PFSK-1 (cell line): Measurements from ENCODE around the gene LMO4.

Experiments
- FOXP2 ChIP-seq: optimal IDR thresholded peaks from 2 replicates; pipeline ENCODE3; 2011; ENCODE audit warnings: borderline replicate concordance, control low read depth, inconsistent platforms; ENCODE audit not compliant: insufficient read depth; ENCODE audit errors: extremely low read length, extremely low read depth
- POLR2AphosphoS5 ChIP-seq: IDR thresholded peaks from 2 replicates; pipeline ENCODE4 v1.6.1; 2012; ENCODE audit warnings: low read depth, mild to moderate bottlenecking, control low read depth, low read length, moderate library complexity
- REST ChIP-seq, 2 experiments: IDR thresholded peaks; 2 replicates each; pipeline versions ENCODE4 v1.6.1 to v1.8.0; 2011 to 2012; ENCODE audit warnings: low read depth in 2 of 2, low read length in 2 of 2, control low read depth in 1 of 2, inconsistent platforms in 1 of 2, mild to moderate bottlenecking in 1 of 2, moderate library complexity in 1 of 2; ENCODE audit not compliant: insufficient read depth in 1 of 2
- SIN3A ChIP-seq: IDR thresholded peaks from 2 replicates; pipeline ENCODE4 v1.6.1; 2012; ENCODE audit warnings: mild to moderate bottlenecking, low read length, moderate library complexity, borderline replicate concordance; ENCODE audit not compliant: insufficient read depth
- TAF1 ChIP-seq: IDR thresholded peaks from 2 replicates; pipeline ENCODE4 v1.6.1; 2012; ENCODE audit warnings: low read length, control low read depth, borderline replicate concordance; ENCODE audit not compliant: insufficient read depth

DNA sequence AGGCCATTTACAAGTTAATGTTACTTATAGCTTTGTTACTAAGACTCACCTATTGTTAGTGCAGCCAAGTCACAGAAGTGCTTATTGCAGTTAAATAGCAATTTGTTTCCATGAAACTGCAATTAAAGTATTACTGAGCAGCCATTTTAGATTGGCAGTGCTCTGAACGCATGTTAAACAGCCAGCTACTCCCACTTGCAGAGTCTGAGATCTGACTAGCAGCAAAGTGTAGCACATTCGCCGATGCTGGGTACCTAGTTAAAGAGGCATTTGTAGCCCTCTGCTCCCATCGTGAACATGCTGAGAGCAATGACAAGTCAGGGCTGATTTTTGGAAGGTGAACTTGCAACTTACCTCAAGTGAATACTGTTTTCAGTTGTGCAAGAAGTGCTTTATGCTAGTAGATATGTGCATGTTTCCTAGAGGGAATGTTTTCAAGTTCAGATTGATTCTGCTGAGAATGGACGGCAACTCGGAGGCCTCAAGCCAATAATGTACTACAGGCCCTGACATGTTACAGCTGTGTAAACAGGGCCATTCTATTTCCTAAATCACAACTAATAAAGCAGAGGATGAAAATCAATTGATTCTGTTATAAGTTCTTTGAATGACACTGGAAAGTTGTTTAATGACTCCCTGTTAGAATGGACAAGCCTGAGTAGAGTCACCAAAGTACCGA, 19.8 kb downstream of the LMO4 start:
- TF ChIP-seq TAF1, result no peak
- no peak for TF ChIP-seq REST (IDR thresholded peaks at IDR 0.05; ENCODE audit: insufficient read depth in 1 of 2, low read depth in 2 of 2, low read length in 2 of 2)
- no peak for TF ChIP-seq SIN3A
- TF ChIP-seq POLR2AphosphoS5, result no peak
- no peak for TF ChIP-seq FOXP2
